Panc1 (cell line): ENCODE measurements around the gene EIF4G3. TPM values are rescaled to one million over a fixed set of nuclear protein-coding genes. Genes with fewer than 3 reads are reported as not detected.

ENCODE experiments used
- ATAC-seq: fragments of 200-7000 bp; cut with Tn5 transposase; 2 replicates; pipeline ENCODE4 v1.9.1; 2020; ENCODE audit warnings: mild to moderate bottlenecking, moderate library complexity
- BruUV-seq: library from RNA; stranded (reverse); fragments of 400-500 nt; replicated peaks from 2 replicates; lab custom pipeline; 2021; lab: Mats Ljungman, UMichigan
- CTCF ChIA-PET: fragments of 300-600 bp; sonication (Branson Sonifier 250); formaldehyde crosslinking; loops from one replicate; lab custom pipeline; 2022; ENCODE audit warnings: antibody characterized with exemption; lab: Charles Lee
- POLR2A ChIA-PET: fragments of 300-600 bp; sonication (Branson Sonifier 250); formaldehyde crosslinking; loops from one replicate; lab custom pipeline; 2022; ENCODE audit warnings: antibody characterized with exemption; lab: Charles Lee
- DNase-seq: peaks from one replicate; pipeline ENCODE4 v3.0.0-alpha.2; 2010; ENCODE audit warnings: low read depth, low spot score
- H3K27ac ChIP-seq: 2 replicates; pipeline ENCODE4 v1.5.1; 2011; ENCODE audit warnings: mild to moderate bottlenecking, low read length, inconsistent platforms
- H3K27me3 ChIP-seq: fragments of 200-500 bp; sonication (Bioruptor generic); 2 replicates; pipeline ENCODE4 v1.6.0; 2014; ENCODE audit warnings: low read length, inconsistent platforms; ENCODE audit not compliant: control insufficient read depth, insufficient read depth
- H3K36me3 ChIP-seq: fragments of 200-500 bp; sonication (Bioruptor generic); 2 replicates; pipeline ENCODE4 v1.5.1; 2014; ENCODE audit warnings: inconsistent platforms, mild to moderate bottlenecking, low read length, moderate library complexity; ENCODE audit not compliant: control insufficient read depth, insufficient read depth
- H3K4me1 ChIP-seq: 2 replicates; pipeline ENCODE4 v1.5.1; 2011; ENCODE audit warnings: inconsistent platforms, mild to moderate bottlenecking, low read length, moderate library complexity; ENCODE audit not compliant: control insufficient read depth, insufficient read depth
- H3K4me3 ChIP-seq, 2 experiments: 2 replicates each; pipeline ENCODE4 v1.5.1; 2011 to 2012; ENCODE audit warnings: low read depth in 2 of 2, low read length in 2 of 2, mild to moderate bottlenecking in 2 of 2, inconsistent platforms in 1 of 2, moderate library complexity in 1 of 2
- H3K9me3 ChIP-seq: fragments of 200-500 bp; sonication (Bioruptor generic); 2 replicates; pipeline ENCODE4 v1.5.1; 2014; ENCODE audit warnings: low read depth, mild to moderate bottlenecking, inconsistent platforms, low read length, moderate library complexity; ENCODE audit not compliant: control insufficient read depth, insufficient read depth
- POLR2AphosphoS5 ChIP-seq: IDR thresholded peaks from 2 replicates; pipeline ENCODE4 v1.6.1; 2012; ENCODE audit warnings: mild to moderate bottlenecking, low read depth, low read length, moderate library complexity
- SIN3A ChIP-seq: IDR thresholded peaks from 2 replicates; pipeline ENCODE4 v1.6.1; 2012; ENCODE audit warnings: low read depth, mild to moderate bottlenecking, low read length, moderate library complexity, borderline replicate concordance; ENCODE audit not compliant: insufficient read depth
- TCF7L2 ChIP-seq: IDR thresholded peaks from 2 replicates; pipeline ENCODE4 v1.6.1; 2011; ENCODE audit warnings: mild to moderate bottlenecking, low read depth, low read length, inconsistent platforms
- in situ Hi-C: cut with HindIII; loops from 2 replicates; pipeline ENCODE4 v1.10.0; 2016; ENCODE audit warnings: low sequenced_read_pairs, low pct_unique_long_range_greater_than_20kb
- intact Hi-C: fragments of 100-400 bp; cut with micrococcal nuclease; formaldehyde crosslinking; loops from one replicate; pipeline ENCODE4 v1.10.0; 2022; ENCODE audit not compliant: unreplicated experiment
- total RNA-seq: library from RNA; stranded (reverse); gene quantifications from one replicate; pipeline ENCODE4 v1.2.1, GENCODE V29; 2021; ENCODE audit not compliant: unreplicated experiment
- TF ChIP-seq, protein P1 (sequence below), 2 experiments: IDR thresholded peaks; 2 replicates each; pipeline ENCODE4 v1.6.1; 2011 to 2012; ENCODE audit warnings: low read depth in 2 of 2, control low read depth in 1 of 2, low read length in 1 of 2, mild to moderate bottlenecking in 1 of 2, moderate library complexity in 1 of 2; ENCODE audit not compliant: insufficient read depth in 1 of 2
- TF ChIP-seq, protein P2 (sequence below): fragments of 450-650 bp; IDR thresholded peaks from 2 replicates; pipeline ENCODE4 v1.5.1; 2017; ENCODE audit warnings: mild to moderate bottlenecking

EIF4G3 gene
- total RNA-seq, 1 experiment from 2014 or later, result 78.6 TPM

DNA sequence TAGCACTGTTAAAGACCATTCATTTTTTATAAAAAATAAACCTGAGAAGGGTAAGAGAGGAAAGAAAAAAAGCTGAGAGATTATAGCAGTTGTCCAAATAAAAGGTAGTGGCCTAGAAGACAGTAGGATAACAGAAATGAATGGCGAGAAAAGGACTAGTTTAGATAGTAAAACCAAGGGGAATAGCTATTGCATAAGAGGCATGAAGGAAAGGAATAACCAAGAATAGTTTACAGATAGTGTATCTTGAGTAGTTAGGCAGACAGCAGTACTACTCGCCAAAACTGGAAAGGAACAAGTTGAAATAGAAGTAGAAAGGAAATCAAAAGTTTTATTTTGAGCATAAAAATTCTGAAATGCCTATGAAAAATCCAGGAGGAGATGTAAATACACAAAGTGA, 70.5 kb downstream of the EIF4G3 start:
- Histone ChIP-seq H3K27me3 (no peaks in the 10 kb centered on the region), H3K4me1 (no peaks in the 10 kb centered on the region), H3K9me3 (no peaks in the 10 kb centered on the region), H3K36me3 (no peaks in the 10 kb centered on the region), H3K4me3 (no peak overlapping the region), H3K27ac (no peak overlapping the region)
- BruUV-seq, result no TSS peak
- ATAC-seq (no peak), DNase-seq (no peak)
- POLR2A ChIA-PET, result interaction anchor here (0.6 kb wide), 1 partner anchor 68 kb away, joined by 4 read pairs; no protein-coding TSS in a partner anchor
- in situ Hi-C loops (no loop called here), intact Hi-C loops (no loop called here)
- CTCF ChIA-PET, result interaction anchor here (0.7 kb wide), 1 partner anchor 269 kb away, joined by 5 read pairs; no protein-coding TSS in a partner anchor
- TF ChIP-seq SIN3A, result no peak
- no peak for TF ChIP-seq POLR2AphosphoS5
- TF ChIP-seq TCF7L2, result no peak
- TF ChIP-seq, protein P1, sequence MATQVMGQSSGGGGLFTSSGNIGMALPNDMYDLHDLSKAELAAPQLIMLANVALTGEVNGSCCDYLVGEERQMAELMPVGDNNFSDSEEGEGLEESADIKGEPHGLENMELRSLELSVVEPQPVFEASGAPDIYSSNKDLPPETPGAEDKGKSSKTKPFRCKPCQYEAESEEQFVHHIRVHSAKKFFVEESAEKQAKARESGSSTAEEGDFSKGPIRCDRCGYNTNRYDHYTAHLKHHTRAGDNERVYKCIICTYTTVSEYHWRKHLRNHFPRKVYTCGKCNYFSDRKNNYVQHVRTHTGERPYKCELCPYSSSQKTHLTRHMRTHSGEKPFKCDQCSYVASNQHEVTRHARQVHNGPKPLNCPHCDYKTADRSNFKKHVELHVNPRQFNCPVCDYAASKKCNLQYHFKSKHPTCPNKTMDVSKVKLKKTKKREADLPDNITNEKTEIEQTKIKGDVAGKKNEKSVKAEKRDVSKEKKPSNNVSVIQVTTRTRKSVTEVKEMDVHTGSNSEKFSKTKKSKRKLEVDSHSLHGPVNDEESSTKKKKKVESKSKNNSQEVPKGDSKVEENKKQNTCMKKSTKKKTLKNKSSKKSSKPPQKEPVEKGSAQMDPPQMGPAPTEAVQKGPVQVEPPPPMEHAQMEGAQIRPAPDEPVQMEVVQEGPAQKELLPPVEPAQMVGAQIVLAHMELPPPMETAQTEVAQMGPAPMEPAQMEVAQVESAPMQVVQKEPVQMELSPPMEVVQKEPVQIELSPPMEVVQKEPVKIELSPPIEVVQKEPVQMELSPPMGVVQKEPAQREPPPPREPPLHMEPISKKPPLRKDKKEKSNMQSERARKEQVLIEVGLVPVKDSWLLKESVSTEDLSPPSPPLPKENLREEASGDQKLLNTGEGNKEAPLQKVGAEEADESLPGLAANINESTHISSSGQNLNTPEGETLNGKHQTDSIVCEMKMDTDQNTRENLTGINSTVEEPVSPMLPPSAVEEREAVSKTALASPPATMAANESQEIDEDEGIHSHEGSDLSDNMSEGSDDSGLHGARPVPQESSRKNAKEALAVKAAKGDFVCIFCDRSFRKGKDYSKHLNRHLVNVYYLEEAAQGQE (IDR thresholded peaks at IDR 0.05; ENCODE audit: insufficient read depth in 1 of 2, low read depth in 2 of 2, low read length in 1 of 2), result no peak
- TF ChIP-seq, protein P2, sequence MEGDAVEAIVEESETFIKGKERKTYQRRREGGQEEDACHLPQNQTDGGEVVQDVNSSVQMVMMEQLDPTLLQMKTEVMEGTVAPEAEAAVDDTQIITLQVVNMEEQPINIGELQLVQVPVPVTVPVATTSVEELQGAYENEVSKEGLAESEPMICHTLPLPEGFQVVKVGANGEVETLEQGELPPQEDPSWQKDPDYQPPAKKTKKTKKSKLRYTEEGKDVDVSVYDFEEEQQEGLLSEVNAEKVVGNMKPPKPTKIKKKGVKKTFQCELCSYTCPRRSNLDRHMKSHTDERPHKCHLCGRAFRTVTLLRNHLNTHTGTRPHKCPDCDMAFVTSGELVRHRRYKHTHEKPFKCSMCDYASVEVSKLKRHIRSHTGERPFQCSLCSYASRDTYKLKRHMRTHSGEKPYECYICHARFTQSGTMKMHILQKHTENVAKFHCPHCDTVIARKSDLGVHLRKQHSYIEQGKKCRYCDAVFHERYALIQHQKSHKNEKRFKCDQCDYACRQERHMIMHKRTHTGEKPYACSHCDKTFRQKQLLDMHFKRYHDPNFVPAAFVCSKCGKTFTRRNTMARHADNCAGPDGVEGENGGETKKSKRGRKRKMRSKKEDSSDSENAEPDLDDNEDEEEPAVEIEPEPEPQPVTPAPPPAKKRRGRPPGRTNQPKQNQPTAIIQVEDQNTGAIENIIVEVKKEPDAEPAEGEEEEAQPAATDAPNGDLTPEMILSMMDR, result no peak

DNA sequence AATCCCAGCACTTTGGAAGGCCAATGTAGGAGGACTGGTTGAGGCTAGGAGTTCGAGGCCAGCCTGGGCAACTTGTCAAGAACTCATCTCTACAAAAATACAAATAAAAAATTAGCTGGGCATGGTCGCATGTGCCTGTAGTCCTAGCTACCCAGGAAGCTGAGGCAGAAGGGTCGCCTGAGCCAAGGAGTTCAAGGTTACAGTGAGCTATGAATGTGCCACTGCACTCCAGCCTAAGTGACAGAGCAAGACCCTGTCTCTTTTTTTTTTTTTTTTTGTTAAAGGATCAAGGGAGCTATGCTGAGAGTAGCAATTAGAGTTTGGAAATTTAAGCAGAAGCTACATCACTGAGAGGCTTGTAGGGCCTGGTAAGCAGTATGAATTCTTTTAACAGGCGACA, 70.9 kb downstream of the EIF4G3 start:
- TF ChIP-seq SIN3A (no peak), TCF7L2 (no peak), POLR2AphosphoS5 (no peak)
- TF ChIP-seq, protein P1 (IDR thresholded peaks at IDR 0.05; ENCODE audit: insufficient read depth in 1 of 2, low read depth in 2 of 2, low read length in 1 of 2), result no peak
- TF ChIP-seq, protein P2, result no peak
- no peaks in the 10 kb centered on the region for H3K36me3 ChIP-seq
- ChIA-PET CTCF (interaction anchor here (0.7 kb wide), 1 partner anchor 269 kb away, joined by 5 read pairs; no protein-coding TSS in a partner anchor), POLR2A (interaction anchor here (0.6 kb wide), 1 partner anchor 67 kb away, joined by 4 read pairs; no protein-coding TSS in a partner anchor)
- in situ Hi-C loops (no loop called here), intact Hi-C loops (no loop called here)
- no peaks in the 10 kb centered on the region for H3K27me3 ChIP-seq
- no peak overlapping the region for H3K4me3 ChIP-seq
- no peaks in the 10 kb centered on the region for H3K4me1 ChIP-seq
- no TSS peak for BruUV-seq
- DNase-seq, result no peak
- no peak for ATAC-seq
- H3K27ac ChIP-seq, result no peak overlapping the region
- no peaks in the 10 kb centered on the region for H3K9me3 ChIP-seq
